ENCODE data around the gene CHIC2. TPM values are rescaled to one million over a fixed set of nuclear protein-coding genes. Genes with fewer than 3 reads are reported as not detected.

CHIC2 gene
- total and polyA plus RNA-seq, 5 donors, result 10.4 to 18.1 (median 12.0) TPM

DNA sequence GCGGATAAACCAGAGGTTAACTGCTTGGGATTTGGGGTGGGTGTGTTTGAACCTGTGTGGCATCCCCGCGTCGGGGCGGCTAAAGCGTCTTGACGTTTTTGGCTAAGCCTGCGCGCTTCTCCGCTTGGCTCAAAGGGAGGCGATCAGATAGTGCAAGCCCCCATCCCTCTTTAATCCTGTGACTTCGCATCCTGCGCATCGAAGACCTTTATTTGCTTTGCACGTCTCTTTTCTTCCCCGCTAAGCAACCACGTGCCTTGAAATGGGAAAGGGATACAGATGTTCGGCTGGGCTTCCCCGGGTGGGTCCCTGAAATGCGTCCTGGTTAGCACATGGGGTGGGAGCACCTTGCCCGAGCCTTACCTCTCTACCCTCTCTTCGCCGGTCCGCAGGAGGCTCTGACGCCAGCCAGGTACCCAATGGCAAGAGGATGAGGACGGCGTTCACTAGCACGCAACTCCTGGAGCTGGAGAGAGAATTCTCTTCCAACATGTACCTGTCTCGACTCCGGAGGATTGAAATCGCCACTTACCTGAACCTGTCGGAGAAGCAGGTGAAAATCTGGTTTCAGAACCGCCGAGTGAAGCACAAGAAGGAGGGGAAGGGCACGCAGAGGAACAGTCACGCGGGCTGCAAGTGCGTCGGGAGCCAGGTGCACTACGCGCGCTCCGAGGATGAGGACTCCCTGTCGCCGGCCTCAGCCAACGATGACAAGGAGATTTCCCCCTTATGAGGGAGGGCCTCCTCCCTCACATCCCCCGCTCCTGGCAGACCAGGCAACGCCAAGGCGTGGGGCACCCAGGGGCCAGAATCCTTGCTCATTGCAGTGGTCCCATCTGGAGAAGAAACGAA is 37.0 kb upstream of the CHIC2 start:
- Histone ChIP-seq H3K27ac (ENCODE audit: low read length) (no peak overlapping the region), H3K4me3 (ENCODE audit: low read length) (no peak overlapping the region), H3K9me3 (ENCODE audit: control insufficient read depth, low read length) (no peaks in the 10 kb centered on the region), H3K4me1 (ENCODE audit: control insufficient read depth, insufficient read depth, low read length) (peaks cover 12% of the 10 kb centered on the region), H3K27me3 (ENCODE audit: control insufficient read depth, insufficient read depth) (no peaks in the 10 kb centered on the region)
- intact Hi-C loops (cut with DNase I), result loop anchor here in 1 of 4 donors (10.0 kb wide), 1 partner anchor 113 kb away; no protein-coding TSS in a partner anchor
- WGBS, result 17% methylated on average over 50 of the region's 50 CpGs
- no peak for ATAC-seq
- peak in 2 of 3 donors; percentile 48 to 56 for DNase-seq

DNA sequence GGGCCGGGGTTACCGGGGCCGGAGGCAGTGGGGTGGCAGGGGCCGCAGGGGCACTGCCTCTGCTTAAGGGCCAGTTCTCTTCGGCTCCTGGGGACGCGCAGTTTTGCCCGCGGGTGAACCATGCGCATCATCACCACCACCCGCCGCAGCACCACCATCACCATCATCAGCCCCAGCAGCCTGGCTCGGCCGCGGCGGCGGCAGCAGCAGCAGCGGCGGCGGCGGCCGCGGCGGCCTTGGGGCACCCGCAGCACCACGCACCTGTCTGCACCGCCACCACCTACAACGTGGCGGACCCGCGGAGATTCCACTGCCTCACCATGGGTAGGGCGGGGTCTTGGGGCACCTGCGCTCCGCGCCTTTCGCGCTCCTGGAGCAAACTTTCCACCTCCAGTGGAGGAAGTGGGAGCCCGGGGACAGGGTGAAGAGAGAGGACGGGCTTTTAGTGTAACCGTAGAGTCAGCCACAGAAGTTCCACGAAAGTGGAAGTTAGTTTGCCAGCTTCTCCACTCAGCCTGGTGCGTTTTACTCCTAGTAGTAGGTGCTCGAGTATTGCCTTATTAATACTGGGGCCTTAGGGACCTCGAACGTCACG is 36.3 kb upstream of the CHIC2 start:
- DNase-seq (peak in 1 of 3 donors; percentile 59), ATAC-seq (no peak)
- no peak overlapping the region for H3K27ac ChIP-seq (ENCODE audit: low read length)
- no peaks in the 10 kb centered on the region for H3K9me3 ChIP-seq (ENCODE audit: control insufficient read depth, low read length)
- intact Hi-C loops (cut with DNase I), result loop anchor here in 1 of 4 donors (10.0 kb wide), 1 partner anchor 114 kb away; no protein-coding TSS in a partner anchor
- no peaks in the 10 kb centered on the region for H3K27me3 ChIP-seq (ENCODE audit: control insufficient read depth, insufficient read depth)
- peaks cover 12% of the 10 kb centered on the region for H3K4me1 ChIP-seq (ENCODE audit: control insufficient read depth, insufficient read depth, low read length)
- WGBS, result 2% methylated on average over 46 of the region's 46 CpGs
- peak overlapping the region; percentile 45 for H3K4me3 ChIP-seq (ENCODE audit: low read length)

DNA sequence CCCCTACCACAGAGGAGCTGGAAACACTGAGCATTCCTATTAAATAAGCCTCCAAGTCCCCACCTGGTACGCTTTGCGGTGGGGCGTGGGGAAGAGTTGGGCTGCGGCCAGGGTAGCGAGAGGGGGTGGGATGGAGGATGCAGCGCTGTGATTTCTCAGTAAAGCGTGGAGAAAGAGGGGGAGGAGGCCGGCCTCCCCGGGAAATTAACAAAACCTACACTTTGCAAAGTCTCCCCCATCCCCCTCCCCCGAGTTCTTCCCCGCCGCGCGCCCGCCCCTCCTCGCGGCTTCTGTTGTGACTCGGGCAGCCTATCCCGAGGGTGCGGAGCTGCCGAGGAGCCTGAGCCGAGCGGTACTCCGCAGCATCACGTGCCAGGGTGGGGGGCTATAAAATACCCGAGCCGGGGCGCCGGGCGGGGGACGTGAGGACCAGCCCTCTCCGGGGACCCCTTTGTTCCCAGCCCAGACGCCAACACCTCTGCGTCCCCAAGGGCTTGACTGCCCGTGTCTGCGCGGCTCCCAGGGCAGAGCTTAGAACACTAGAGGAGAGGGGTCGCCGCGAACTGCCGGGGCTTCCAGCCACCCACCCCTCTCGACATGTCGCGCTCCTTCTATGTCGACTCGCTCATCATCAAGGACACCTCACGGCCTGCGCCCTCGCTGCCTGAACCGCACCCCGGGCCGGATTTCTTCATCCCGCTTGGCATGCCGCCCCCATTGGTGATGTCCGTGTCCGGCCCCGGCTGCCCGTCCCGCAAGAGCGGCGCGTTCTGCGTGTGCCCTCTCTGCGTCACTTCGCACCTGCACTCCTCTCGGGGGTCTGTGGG is 35.6 kb upstream of the CHIC2 start, which contains the start of gene GSX2:
Gene GSX2 (plus strand): TSS at position 416 of the 827 bp plus-strand sequence. CDS start 182 bp downstream, at position 598.
- peak; percentile 67 to 80 (median 78) for DNase-seq
- under 1% methylated on average over 66 of the region's 66 CpGs for WGBS
- Histone ChIP-seq H3K9me3 (ENCODE audit: control insufficient read depth, low read length) (no peaks in the 10 kb centered on the region), H3K27me3 (ENCODE audit: control insufficient read depth, insufficient read depth) (no peaks in the 10 kb centered on the region), H3K27ac (ENCODE audit: low read length) (no peak within 1 kb of the TSS), H3K4me3 (ENCODE audit: low read length) (peak within 1 kb of the TSS; percentile 45), H3K4me1 (ENCODE audit: control insufficient read depth, insufficient read depth, low read length) (peaks cover 12% of the 10 kb centered on the region)
- ATAC-seq, result peak; percentile 15 to 28
- intact Hi-C loops (cut with DNase I), result loop anchor here in 1 of 4 donors (10.0 kb wide), 1 partner anchor 115 kb away; no protein-coding TSS in a partner anchor

DNA sequence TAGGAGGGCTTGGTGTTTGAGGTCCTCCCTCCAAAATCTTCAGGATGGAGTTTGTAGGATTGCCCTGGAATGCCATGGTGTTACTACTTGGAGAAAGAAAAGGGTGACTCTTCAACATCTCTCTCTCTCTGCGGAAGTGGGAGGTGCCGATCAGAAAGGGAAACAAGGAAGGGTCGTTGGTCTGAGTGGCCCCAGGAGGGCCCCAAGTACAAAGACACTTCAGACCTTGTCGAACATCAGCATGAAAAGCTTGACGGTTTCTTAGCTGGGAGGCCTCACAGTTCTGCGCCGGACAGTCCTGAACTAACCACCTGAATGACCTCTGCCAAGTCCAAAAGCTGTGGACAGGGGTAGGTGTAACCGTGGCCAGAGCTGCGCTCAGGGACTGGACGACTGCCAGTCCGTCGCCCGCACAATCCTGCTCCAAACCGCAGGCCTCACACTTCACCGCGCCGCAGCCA is 34.9 kb upstream of the CHIC2 start:
- ATAC-seq (no peak), DNase-seq (peak in 1 of 3 donors; percentile 49)
- Histone ChIP-seq H3K27me3 (ENCODE audit: control insufficient read depth, insufficient read depth) (no peaks in the 10 kb centered on the region), H3K9me3 (ENCODE audit: control insufficient read depth, low read length) (no peaks in the 10 kb centered on the region), H3K27ac (ENCODE audit: low read length) (no peak overlapping the region), H3K4me1 (ENCODE audit: control insufficient read depth, insufficient read depth, low read length) (peaks cover 12% of the 10 kb centered on the region), H3K4me3 (ENCODE audit: low read length) (peak overlapping the region; percentile 45)
- WGBS, result 3% methylated on average over 17 of the region's 17 CpGs
- intact Hi-C loops (cut with DNase I), result no loop called here

DNA sequence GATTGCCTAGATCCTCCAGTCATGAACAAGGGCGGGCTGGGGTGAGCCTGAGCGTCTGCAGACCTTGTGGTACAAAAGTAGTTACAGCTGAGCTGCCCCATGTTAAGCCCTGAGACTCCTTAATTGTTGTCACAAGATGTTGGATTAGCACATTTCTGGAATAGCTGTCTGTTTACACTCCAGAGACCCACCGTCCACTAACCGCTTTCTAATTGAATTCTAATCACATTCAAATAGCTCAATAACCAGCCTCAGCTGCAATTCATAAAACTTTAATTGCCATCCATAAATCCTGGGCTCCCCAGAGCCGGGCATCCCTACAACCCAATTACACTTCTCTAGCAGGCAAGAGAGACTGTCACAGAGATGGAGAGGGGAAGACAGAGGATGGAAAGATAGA is 34.0 kb upstream of the CHIC2 start:
- intact Hi-C loops (cut with DNase I), result no loop called here
- Histone ChIP-seq H3K27me3 (ENCODE audit: control insufficient read depth, insufficient read depth) (no peaks in the 10 kb centered on the region), H3K27ac (ENCODE audit: low read length) (no peak overlapping the region), H3K9me3 (ENCODE audit: control insufficient read depth, low read length) (no peaks in the 10 kb centered on the region), H3K4me3 (ENCODE audit: low read length) (no peak overlapping the region), H3K4me1 (ENCODE audit: control insufficient read depth, insufficient read depth, low read length) (peaks cover 12% of the 10 kb centered on the region)
- WGBS, result 42% methylated on average over 5 of the region's 5 CpGs
- ATAC-seq (no peak), DNase-seq (no peak)

DNA sequence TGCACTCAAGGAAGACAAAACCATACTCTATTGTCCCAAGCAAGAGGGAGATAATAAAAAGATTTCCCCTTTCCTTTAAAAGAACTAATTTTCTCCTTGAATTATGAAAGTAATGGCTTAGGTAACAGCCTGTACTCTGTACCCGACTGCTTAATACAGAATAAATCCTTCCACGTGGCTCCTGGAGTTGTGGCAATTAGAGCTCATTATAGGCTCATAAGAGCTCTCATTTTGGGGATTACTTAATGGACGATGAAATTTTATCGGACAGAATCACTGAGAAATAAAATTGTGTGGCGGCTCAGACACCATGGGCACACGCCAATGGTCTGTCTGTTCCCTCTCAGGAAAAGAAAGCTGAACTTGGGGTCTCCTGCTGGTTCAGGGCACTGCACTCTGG is 32.7 kb upstream of the CHIC2 start:
- Histone ChIP-seq H3K27ac (ENCODE audit: low read length) (no peak overlapping the region), H3K4me3 (ENCODE audit: low read length) (no peak overlapping the region), H3K9me3 (ENCODE audit: control insufficient read depth, low read length) (no peaks in the 10 kb centered on the region), H3K27me3 (ENCODE audit: control insufficient read depth, insufficient read depth) (no peaks in the 10 kb centered on the region), H3K4me1 (ENCODE audit: control insufficient read depth, insufficient read depth, low read length) (peaks cover 10% of the 10 kb centered on the region)
- intact Hi-C loops (cut with DNase I), result no loop called here
- no peak for ATAC-seq
- DNase-seq, result no peak
- 63% methylated on average over 6 of the region's 6 CpGs for WGBS

DNA sequence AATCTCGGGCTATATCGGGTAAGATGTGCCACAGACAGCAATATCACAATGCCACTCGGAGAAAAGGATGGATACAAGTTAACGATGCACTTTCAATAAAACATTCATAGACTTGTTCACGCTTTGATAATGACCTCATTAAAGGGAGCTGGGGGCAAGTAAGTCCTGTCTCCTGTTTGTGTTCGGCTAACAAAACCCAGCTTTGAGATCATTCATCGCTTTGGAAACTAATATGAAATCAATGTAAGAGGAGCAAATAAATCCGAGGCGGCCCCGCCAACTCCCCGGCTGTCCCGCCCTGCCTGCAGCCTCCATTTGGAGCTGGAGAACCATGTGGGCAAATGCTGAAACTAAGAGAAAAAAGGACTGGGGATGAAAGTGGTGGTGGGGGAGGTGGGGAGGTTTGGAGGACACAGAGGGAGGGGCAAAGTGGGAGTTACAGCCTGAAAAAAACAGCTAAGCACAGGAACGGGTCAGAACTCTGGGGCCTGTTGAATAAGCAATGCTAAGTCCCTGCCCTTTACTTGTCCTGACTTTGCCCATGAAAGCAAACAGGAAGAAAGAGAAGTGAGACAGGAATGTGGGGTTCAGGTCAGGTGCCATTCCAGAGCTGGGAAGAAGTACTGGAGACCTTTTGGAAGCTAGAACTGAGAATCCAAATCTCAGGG is 32.0 kb upstream of the CHIC2 start:
- H3K27me3 ChIP-seq (ENCODE audit: control insufficient read depth, insufficient read depth), result no peaks in the 10 kb centered on the region
- WGBS, result 47% methylated on average over 13 of the region's 13 CpGs
- ATAC-seq (no peak), DNase-seq (no peak)
- H3K4me3 ChIP-seq (ENCODE audit: low read length), result no peak overlapping the region
- intact Hi-C loops (cut with DNase I), result no loop called here
- H3K4me1 ChIP-seq (ENCODE audit: control insufficient read depth, insufficient read depth, low read length), result peaks cover 11% of the 10 kb centered on the region
- no peak overlapping the region for H3K27ac ChIP-seq (ENCODE audit: low read length)
- no peaks in the 10 kb centered on the region for H3K9me3 ChIP-seq (ENCODE audit: control insufficient read depth, low read length)

DNA sequence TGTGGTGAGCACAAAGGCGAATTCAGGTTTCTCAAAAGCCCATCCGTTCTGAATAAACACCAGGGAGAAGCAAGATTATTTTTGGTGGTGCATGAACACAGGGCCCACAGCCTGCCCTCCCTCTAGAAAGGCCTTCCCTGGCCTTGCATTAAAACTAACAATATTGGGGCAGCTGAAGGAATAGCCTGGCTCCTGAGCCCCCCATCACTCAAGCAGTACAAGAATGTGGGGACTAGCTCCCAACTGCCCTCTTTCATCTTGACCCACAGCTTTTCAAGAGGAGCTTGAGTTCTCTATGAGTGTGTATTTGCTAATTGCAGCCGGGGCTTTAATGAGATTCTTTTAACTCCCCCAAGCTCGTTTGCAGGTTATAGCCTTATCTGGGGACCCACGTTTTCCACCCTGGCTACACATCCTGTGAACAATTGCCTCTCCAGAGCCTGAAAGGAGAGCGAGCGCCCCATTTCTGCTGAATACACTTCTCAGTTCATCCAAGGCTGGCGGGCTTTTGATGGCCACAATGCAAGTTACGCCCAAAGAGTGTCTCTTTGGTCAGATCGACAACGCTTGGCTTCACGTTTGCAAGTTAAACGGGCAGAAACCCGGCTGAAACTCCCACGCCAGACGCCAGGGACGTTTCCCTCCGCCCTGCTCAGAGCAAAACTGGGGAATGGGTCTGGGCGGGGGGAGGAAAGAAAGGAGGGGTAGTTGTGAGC is 30.9 kb upstream of the CHIC2 start:
- intact Hi-C loops (cut with DNase I), result no loop called here
- WGBS, result 40% methylated on average over 19 of the region's 19 CpGs
- no peak overlapping the region for H3K27ac ChIP-seq (ENCODE audit: low read length)
- H3K9me3 ChIP-seq (ENCODE audit: control insufficient read depth, low read length), result no peaks in the 10 kb centered on the region
- H3K4me3 ChIP-seq (ENCODE audit: low read length), result no peak overlapping the region
- peaks cover 10% of the 10 kb centered on the region for H3K4me1 ChIP-seq (ENCODE audit: control insufficient read depth, insufficient read depth, low read length)
- H3K27me3 ChIP-seq (ENCODE audit: control insufficient read depth, insufficient read depth), result no peaks in the 10 kb centered on the region
- DNase-seq, result no peak
- ATAC-seq, result no peak

DNA sequence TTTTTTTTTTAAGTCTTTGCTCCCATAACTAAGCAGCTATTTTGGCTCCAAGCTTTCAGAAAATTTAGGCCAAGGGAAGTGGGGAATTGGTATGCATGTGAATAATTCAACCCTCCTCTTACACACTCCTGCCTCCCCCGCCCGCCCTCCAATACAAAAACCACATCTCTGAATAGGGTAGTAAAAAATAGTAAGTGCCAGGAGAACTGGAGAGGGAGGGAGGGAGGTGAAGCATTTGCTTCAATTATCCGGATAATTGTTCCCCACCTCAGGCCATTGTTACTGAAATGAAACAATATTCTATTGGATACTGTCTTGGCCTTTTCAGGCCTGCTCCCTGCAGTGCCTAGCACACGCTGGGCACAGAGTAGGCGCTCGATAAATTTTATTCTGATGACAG is 30.0 kb upstream of the CHIC2 start:
- no peaks in the 10 kb centered on the region for H3K9me3 ChIP-seq (ENCODE audit: control insufficient read depth, low read length)
- no peak overlapping the region for H3K27ac ChIP-seq (ENCODE audit: low read length)
- H3K4me3 ChIP-seq (ENCODE audit: low read length), result no peak overlapping the region
- H3K4me1 ChIP-seq (ENCODE audit: control insufficient read depth, insufficient read depth, low read length), result peaks cover 4% of the 10 kb centered on the region
- DNase-seq, result no peak
- H3K27me3 ChIP-seq (ENCODE audit: control insufficient read depth, insufficient read depth), result no peaks in the 10 kb centered on the region
- WGBS, result 72% methylated on average over 6 of the region's 6 CpGs
- ATAC-seq, result no peak
- intact Hi-C loops (cut with DNase I), result no loop called here
